SU-DHL-6 (cell line): ENCODE results near the gene SETBP1.

Source experiments
- H2AFZ ChIP-seq: fragments of 200-600 bp; sonication (generic); 2 replicates; pipeline ENCODE4 v1.6.1; 2014; ENCODE audit warnings: low read depth, mild to moderate bottlenecking, moderate library complexity, mixed read lengths, antibody characterized with exemption, low read length; ENCODE audit not compliant: severe bottlenecking
- H3F3A ChIP-seq: fragments of 200-600 bp; shearing (Covaris generic); 2 replicates; pipeline ENCODE4 v1.6.0; 2016; ENCODE audit warnings: antibody characterized with exemption, mild to moderate bottlenecking; ENCODE audit not compliant: insufficient read depth
- H3K27ac ChIP-seq: fragments of 200-600 bp; sonication (generic); 2 replicates; pipeline ENCODE4 v1.5.1; 2016; ENCODE audit warnings: low read depth, mild to moderate bottlenecking, low read length, moderate library complexity, mixed read lengths
- H3K27me3 ChIP-seq: fragments of 200-600 bp; sonication (generic), shearing (Covaris generic); 2 replicates; pipeline ENCODE4 v1.6.0; 2014; ENCODE audit warnings: mild to moderate bottlenecking, low read length
- H3K36me3 ChIP-seq: fragments of 200-600 bp; sonication (generic); 2 replicates; pipeline ENCODE4 v1.6.1; 2014; ENCODE audit warnings: mild to moderate bottlenecking, low read length, mixed read lengths
- H3K4me2 ChIP-seq: fragments of 300-600, 200-600 bp; shearing (Covaris generic), sonication (generic); 2 replicates; pipeline ENCODE4 v1.6.0; 2014; ENCODE audit warnings: low read length, low read depth, mild to moderate bottlenecking; ENCODE audit not compliant: poor library complexity, severe bottlenecking
- H3K4me3 ChIP-seq: fragments of 200-600 bp; sonication (generic); 2 replicates; pipeline ENCODE4 v1.5.1; 2014; ENCODE audit warnings: antibody characterized with exemption, low read length, mild to moderate bottlenecking, mixed read lengths; ENCODE audit not compliant: insufficient read depth, poor library complexity, severe bottlenecking
- H3K79me2 ChIP-seq: fragments of 200-600 bp; sonication (generic); 2 replicates; pipeline ENCODE4 v1.6.1; 2014; ENCODE audit warnings: mild to moderate bottlenecking, low read length, moderate library complexity; ENCODE audit not compliant: insufficient read depth
- H3K9ac ChIP-seq: fragments of 200-600 bp; sonication (generic); 2 replicates; pipeline ENCODE4 v1.7.0; 2014; ENCODE audit warnings: mild to moderate bottlenecking, low read length
- H3K9me2 ChIP-seq: fragments of 200-600 bp; sonication (generic); replicated peaks from 2 replicates; pipeline ENCODE4 v1.6.1; 2014; ENCODE audit warnings: low read length; ENCODE audit not compliant: insufficient read depth
- H3K9me3 ChIP-seq: fragments of 200-600 bp; sonication (generic); 2 replicates; pipeline ENCODE4 v1.6.1; 2014; ENCODE audit warnings: low read length, mixed read lengths; ENCODE audit not compliant: insufficient read depth
- H4K20me1 ChIP-seq: fragments of 200-600 bp; sonication (generic); 2 replicates; pipeline ENCODE4 v1.6.1; 2014; ENCODE audit warnings: low read depth, mild to moderate bottlenecking, antibody characterized with exemption, low read length, moderate library complexity, mixed read lengths
- CTCF ChIP-seq: fragments of 200-600 bp; sonication (generic); IDR thresholded peaks from one replicate; pipeline ENCODE4 v1.5.1; 2017; ENCODE audit warnings: antibody characterized with exemption, mild to moderate bottlenecking, low read length, moderate library complexity; ENCODE audit not compliant: insufficient read depth, poor library complexity, severe bottlenecking
- EZH2phosphoT487 ChIP-seq: fragments of 200-600 bp; sonication (generic), shearing (Covaris generic); conservative IDR thresholded peaks from 2 replicates; pipeline ENCODE4 v1.6.1; 2018; ENCODE audit warnings: mild to moderate bottlenecking, antibody characterized with exemption, low read length, moderate library complexity, mixed read lengths

SETBP1 gene

GRCh38 chr18:44911260-44911659 lies 230.6 kb downstream of the SETBP1 start:
- H3K36me3 ChIP-seq, result no peaks in the 10 kb centered on the region
- no peaks in the 10 kb centered on the region for H3F3A ChIP-seq
- H3K9me2 ChIP-seq, result no peaks in the 10 kb centered on the region
- no peaks in the 10 kb centered on the region for H4K20me1 ChIP-seq
- no peaks in the 10 kb centered on the region for H3K27me3 ChIP-seq
- no peak overlapping the region for H3K4me2 ChIP-seq
- no peak overlapping the region for H2AFZ ChIP-seq
- H3K4me3 ChIP-seq, result no peak overlapping the region
- no peak overlapping the region for H3K9ac ChIP-seq
- no peak for TF ChIP-seq CTCF
- TF ChIP-seq EZH2phosphoT487, result no peak
- H3K9me3 ChIP-seq, result no peaks in the 10 kb centered on the region
- no peaks in the 10 kb centered on the region for H3K79me2 ChIP-seq
- H3K27ac ChIP-seq, result no peak overlapping the region

DNA sequence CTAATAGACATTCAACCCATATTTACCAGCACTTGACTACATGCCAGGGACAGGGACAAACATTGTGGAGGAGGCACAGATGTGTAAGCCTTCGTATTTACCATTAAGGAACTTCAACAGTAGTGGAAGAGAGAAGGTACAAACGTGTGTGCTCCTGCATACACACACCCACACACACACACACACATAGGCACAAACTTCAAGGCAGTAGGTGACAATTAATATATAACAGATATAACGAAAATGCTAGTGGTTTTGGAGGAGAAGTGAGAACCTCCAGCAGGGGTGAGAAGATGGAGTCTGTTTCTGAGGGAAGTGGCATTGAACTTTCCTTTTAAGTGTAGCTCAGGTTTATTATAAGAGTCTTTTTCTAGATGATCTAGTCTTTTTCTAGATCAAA lies 231.1 kb downstream of the SETBP1 start:
- no peaks in the 10 kb centered on the region for H3K9me2 ChIP-seq
- no peak overlapping the region for H2AFZ ChIP-seq
- H3F3A ChIP-seq, result no peaks in the 10 kb centered on the region
- no peaks in the 10 kb centered on the region for H4K20me1 ChIP-seq
- no peaks in the 10 kb centered on the region for H3K27me3 ChIP-seq
- H3K4me2 ChIP-seq, result no peak overlapping the region
- no peak overlapping the region for H3K27ac ChIP-seq
- no peaks in the 10 kb centered on the region for H3K9me3 ChIP-seq
- no peaks in the 10 kb centered on the region for H3K36me3 ChIP-seq
- TF ChIP-seq EZH2phosphoT487, result no peak
- H3K9ac ChIP-seq, result no peak overlapping the region
- H3K79me2 ChIP-seq, result no peaks in the 10 kb centered on the region
- H3K4me3 ChIP-seq, result no peak overlapping the region

- Histone ChIP-seq H3K9ac (no peak overlapping the region), H3K9me3 (no peaks in the 10 kb centered on the region), H3K9me2 (no peaks in the 10 kb centered on the region), H3K4me2 (no peak overlapping the region), H3K27me3 (no peaks in the 10 kb centered on the region), H4K20me1 (no peaks in the 10 kb centered on the region), H2AFZ (no peak overlapping the region), H3K4me3 (no peak overlapping the region), H3K27ac (no peak overlapping the region), H3K79me2 (no peaks in the 10 kb centered on the region), H3F3A (no peaks in the 10 kb centered on the region), H3K36me3 (no peaks in the 10 kb centered on the region)
- no peak for TF ChIP-seq CTCF
- no peak for TF ChIP-seq EZH2phosphoT487
Measured at GRCh38 chr18:44912740-44913478, 232.2 kb downstream of the SETBP1 start.

DNA sequence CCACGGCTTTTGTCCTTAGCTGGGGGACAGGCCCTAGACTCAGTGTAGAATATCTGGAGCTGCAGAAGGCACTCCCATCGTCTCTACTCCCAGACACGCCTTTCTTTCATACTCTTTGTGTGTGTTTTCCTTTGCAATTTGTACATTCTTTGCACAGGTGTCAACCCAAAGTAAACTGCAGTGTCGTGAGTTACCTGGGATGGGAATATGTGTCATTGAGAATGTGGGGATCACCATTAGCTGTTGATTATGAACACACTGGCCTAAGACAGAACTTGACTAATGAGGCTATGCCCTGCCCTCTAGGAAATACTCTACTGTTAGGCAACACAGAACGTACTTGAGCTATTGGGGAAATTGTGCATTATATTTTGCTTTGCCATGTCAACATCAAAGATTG lies 233.3 kb downstream of the SETBP1 start:
- H2AFZ ChIP-seq, result no peak overlapping the region
- H3K9ac ChIP-seq, result no peak overlapping the region
- H3K9me3 ChIP-seq, result no peaks in the 10 kb centered on the region
- H3K9me2 ChIP-seq, result no peaks in the 10 kb centered on the region
- no peaks in the 10 kb centered on the region for H4K20me1 ChIP-seq
- H3K27ac ChIP-seq, result no peak overlapping the region
- TF ChIP-seq CTCF (no peak), EZH2phosphoT487 (no peak)
- H3K36me3 ChIP-seq, result no peaks in the 10 kb centered on the region
- no peaks in the 10 kb centered on the region for H3F3A ChIP-seq
- H3K27me3 ChIP-seq, result no peaks in the 10 kb centered on the region
- H3K4me3 ChIP-seq, result no peak overlapping the region
- H3K79me2 ChIP-seq, result no peaks in the 10 kb centered on the region
- H3K4me2 ChIP-seq, result no peak overlapping the region
